Measurements from ENCODE around the gene SLC25A34. TPM values are rescaled to one million over a fixed set of nuclear protein-coding genes. Genes with fewer than 3 reads are reported as not detected.

Gene SLC25A34
- total RNA-seq, 1 donor from 2014 or later, result under 0.01 TPM

DNA sequence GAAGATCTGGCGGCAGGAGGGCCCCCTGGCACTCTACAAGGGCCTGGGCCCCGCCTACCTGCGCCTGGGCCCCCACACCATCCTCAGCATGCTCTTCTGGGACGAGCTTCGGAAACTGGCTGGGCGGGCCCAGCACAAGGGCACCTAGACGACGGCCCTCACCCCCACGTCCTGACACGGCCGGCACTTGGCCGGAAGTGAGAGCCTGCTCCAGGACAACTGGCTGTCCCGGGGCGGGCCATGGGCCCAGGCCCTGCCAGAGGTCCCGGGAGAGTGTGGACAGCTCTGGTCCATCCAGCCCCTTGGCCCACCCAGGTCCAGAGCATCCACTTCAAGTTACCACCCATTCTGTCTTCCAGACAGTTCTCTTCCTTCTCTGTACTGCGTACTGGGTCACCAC, 3.2 kb downstream of the SLC25A34 start:
- no peaks in the 10 kb centered on the region for H3K27me3 ChIP-seq (ENCODE audit: control insufficient read depth, insufficient read depth, low read length)
- DNase-seq (ENCODE audit: low read depth), result no peak
- no peak for TF ChIP-seq CTCF (IDR thresholded peaks at IDR 0.05; ENCODE audit: insufficient read depth, low read length, severe bottlenecking)
- FAIRE-seq, result no peak
- peaks cover 2% of the 10 kb centered on the region for H3K36me3 ChIP-seq (ENCODE audit: control insufficient read depth, insufficient read depth, low read length)
- H3K4me3 ChIP-seq (ENCODE audit: low read depth, low read length), result no peak overlapping the region

DNA sequence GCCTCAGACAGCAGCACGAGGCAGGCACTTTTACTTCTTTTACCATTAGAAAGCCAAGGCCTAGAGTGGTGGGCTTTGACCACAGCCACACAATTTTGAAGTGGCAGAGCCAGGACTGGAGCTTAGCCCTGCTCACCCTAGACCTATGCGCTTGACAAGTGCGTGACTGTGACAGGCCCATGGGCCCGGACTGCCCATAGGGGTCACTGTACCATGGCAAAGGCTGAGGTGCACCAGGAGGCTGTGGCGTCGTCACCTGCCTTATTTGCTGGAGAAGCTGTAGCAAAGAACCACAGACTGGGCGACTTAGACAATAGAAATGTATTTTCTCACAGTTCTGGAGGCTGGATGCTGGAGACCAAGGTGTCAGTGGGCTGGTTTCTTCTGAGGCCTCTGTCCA, 3.7 kb downstream of the SLC25A34 start:
- Histone ChIP-seq H3K36me3 (ENCODE audit: control insufficient read depth, insufficient read depth, low read length) (peaks cover 1% of the 10 kb centered on the region), H3K27me3 (ENCODE audit: control insufficient read depth, insufficient read depth, low read length) (no peaks in the 10 kb centered on the region), H3K4me3 (ENCODE audit: low read depth, low read length) (no peak overlapping the region)
- FAIRE-seq, result no peak
- no peak for DNase-seq (ENCODE audit: low read depth)
- no peak for TF ChIP-seq CTCF (IDR thresholded peaks at IDR 0.05; ENCODE audit: insufficient read depth, low read length, severe bottlenecking)

- FAIRE-seq (no peak), DNase-seq (ENCODE audit: low read depth) (peak; percentile 62)
- Histone ChIP-seq H3K4me3 (ENCODE audit: low read depth, low read length) (no peak overlapping the region), H3K27me3 (ENCODE audit: control insufficient read depth, insufficient read depth, low read length) (no peaks in the 10 kb centered on the region), H3K36me3 (ENCODE audit: control insufficient read depth, insufficient read depth, low read length) (no peaks in the 10 kb centered on the region)
- TF ChIP-seq CTCF (IDR thresholded peaks at IDR 0.05; ENCODE audit: insufficient read depth, low read length, severe bottlenecking), result peak; percentile 95
These were observed 5.1 kb downstream of the SLC25A34 start for GRCh38 chr1:15740924-15741850.

GRCh38 chr1:15742339-15742801, 6.3 kb downstream of the SLC25A34 start, which contains the start of gene TMEM82:
TMEM82 (plus strand) TSS chr1:15742499; CDS start chr1:15742560, 61 bp downstream.
- no peak within 1 kb of the TSS for H3K4me3 ChIP-seq (ENCODE audit: low read depth, low read length)
- FAIRE-seq, result no peak
- DNase-seq (ENCODE audit: low read depth), result no peak
- no peaks in the 10 kb centered on the region for H3K36me3 ChIP-seq (ENCODE audit: control insufficient read depth, insufficient read depth, low read length)
- no peaks in the 10 kb centered on the region for H3K27me3 ChIP-seq (ENCODE audit: control insufficient read depth, insufficient read depth, low read length)
- TF ChIP-seq CTCF (IDR thresholded peaks at IDR 0.05; ENCODE audit: insufficient read depth, low read length, severe bottlenecking), result no peak

DNA sequence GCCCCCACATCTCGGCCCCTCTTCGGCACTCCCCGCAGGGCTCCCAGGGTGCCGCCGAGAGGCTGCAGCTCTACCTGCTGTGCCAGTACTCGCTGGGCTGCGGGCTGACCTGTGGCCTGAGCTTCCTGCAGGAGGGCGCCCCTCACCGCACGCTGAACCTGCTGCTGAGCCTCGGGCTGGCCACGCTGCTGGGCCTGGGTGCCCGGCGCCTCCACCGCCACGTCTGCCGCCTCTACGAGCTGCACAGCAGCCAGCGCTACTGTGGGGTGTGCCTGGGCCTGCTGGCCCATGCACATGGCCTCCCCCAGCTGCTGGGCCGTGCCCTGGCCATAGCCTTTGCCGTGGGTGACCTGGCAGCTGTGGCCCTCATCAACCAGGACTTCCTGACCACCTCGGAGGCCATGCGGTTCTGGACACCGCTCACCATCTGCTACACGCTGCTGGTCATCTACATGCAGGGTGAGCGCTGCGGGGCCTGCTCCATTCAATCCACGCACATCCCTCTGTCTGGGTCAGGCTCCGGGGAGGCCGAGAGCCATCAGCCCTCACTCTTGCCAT, 8.1 kb downstream of the SLC25A34 start:
- no peak for TF ChIP-seq CTCF (IDR thresholded peaks at IDR 0.05; ENCODE audit: insufficient read depth, low read length, severe bottlenecking)
- no peak for FAIRE-seq
- no peak overlapping the region for H3K4me3 ChIP-seq (ENCODE audit: low read depth, low read length)
- H3K27me3 ChIP-seq (ENCODE audit: control insufficient read depth, insufficient read depth, low read length), result no peaks in the 10 kb centered on the region
- DNase-seq (ENCODE audit: low read depth), result no peak
- no peaks in the 10 kb centered on the region for H3K36me3 ChIP-seq (ENCODE audit: control insufficient read depth, insufficient read depth, low read length)

Data from bronchial epithelial cell (primary cell).